Measurements from ENCODE around the gene NEDD9. TPM values are rescaled to one million over a fixed set of nuclear protein-coding genes. Genes with fewer than 3 reads are reported as not detected.

Gene NEDD9
- total RNA-seq, 1 donor from 2014 or later = 51.6 TPM

- DNase-seq (ENCODE audit: low read depth in 2 of 2) = no peak
These were observed 29.0 kb downstream of the NEDD9 start for GRCh38 chr6:11203306-11204004.

- peak; percentile 75 to 90 for DNase-seq (ENCODE audit: low read depth in 2 of 2)
These were observed 29.8 kb downstream of the NEDD9 start for GRCh38 chr6:11202513-11203305.

- no peak for DNase-seq (ENCODE audit: low read depth in 2 of 2)
These were observed 30.5 kb downstream of the NEDD9 start for GRCh38 chr6:11201772-11202512.

GRCh38 chr6:11201015-11201414 is 31.5 kb downstream of the NEDD9 start:
- DNase-seq (ENCODE audit: low read depth in 2 of 2) = no peak

GRCh38 chr6:11200356-11200755 is 32.1 kb downstream of the NEDD9 start:
- no peak for DNase-seq (ENCODE audit: low read depth in 2 of 2)

DNA sequence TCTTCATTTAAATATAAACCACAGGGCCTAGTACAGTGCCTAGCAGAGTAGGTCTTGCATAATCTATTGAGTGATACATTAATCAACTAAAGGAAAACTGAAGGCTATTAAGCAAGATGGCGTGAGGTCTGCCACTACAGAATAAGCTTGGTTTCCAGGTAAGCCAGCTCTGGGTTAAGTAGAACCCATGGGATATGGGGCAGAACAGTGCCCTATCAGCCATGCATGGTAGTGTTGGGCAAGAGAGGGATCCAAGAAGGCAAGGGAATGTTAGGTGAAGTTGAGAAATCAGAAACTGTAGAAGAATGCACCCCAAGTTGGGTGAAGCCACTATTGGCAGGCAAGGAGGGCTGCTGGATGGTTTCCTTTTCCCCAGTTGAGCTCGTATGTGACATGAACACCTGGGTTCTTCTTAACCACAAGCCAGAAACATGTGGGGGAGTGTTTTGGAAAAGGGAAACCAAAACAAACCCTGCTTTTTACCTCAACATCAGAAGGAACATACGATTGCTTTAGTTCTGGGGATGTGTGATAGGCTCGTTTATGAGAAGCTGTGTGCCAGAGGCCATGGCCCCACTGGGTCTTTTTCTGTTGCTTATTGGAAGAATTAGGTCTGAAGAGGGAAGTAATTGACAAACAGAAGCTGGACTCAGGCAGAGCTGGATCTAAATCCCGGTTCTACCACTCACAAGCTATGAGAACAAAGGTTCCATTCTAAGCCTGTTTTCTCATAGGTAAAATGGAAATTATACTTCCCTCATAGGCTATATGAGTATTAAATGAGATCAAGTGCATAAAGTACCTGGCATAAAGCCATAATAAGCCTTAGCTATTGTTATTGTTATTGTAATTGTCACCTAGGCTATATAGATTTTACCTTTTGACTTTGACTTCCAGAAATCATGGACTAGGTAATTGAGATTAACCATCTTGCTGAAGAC is 33.5 kb downstream of the NEDD9 start:
- DNase-seq (ENCODE audit: low read depth in 2 of 2) = peak; percentile 40 to 65

GRCh38 chr6:11197850-11198249 is 34.6 kb downstream of the NEDD9 start:
- DNase-seq (ENCODE audit: low read depth in 2 of 2) = no peak

GRCh38 chr6:11197175-11197536 is 35.3 kb downstream of the NEDD9 start:
- DNase-seq (ENCODE audit: low read depth in 2 of 2) = peak; percentile 41 to 65

- DNase-seq (ENCODE audit: low read depth in 2 of 2) = peak; percentile 29 to 57
These were observed 35.8 kb downstream of the NEDD9 start for GRCh38 chr6:11196511-11197174.

- peak; percentile 93 to 99 for DNase-seq (ENCODE audit: low read depth in 2 of 2)
These were observed 37.9 kb downstream of the NEDD9 start for GRCh38 chr6:11194356-11195218.

DNA sequence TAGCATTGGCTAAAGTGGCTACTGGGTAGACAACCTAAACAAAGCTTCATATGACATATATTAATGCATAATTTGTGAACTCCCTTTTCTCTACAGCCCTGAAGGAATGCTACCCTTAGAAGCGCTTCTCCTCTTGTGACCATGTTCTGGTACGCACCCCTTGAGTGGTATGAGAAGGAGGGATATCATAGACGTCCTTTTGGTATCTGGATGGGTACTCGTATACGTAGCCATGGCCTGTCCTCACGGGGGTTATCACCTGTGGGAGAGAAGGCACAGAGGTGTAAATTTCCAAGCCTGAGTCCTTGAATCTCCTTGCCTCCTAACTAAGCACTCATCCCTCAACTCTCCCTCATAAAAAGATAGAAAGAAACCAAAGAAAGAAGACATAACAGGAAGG is 39.0 kb downstream of the NEDD9 start:
- DNase-seq (ENCODE audit: low read depth in 2 of 2) = no peak

- DNase-seq (ENCODE audit: low read depth in 2 of 2) = no peak
These were observed 40.3 kb downstream of the NEDD9 start for GRCh38 chr6:11192167-11192566.

DNA sequence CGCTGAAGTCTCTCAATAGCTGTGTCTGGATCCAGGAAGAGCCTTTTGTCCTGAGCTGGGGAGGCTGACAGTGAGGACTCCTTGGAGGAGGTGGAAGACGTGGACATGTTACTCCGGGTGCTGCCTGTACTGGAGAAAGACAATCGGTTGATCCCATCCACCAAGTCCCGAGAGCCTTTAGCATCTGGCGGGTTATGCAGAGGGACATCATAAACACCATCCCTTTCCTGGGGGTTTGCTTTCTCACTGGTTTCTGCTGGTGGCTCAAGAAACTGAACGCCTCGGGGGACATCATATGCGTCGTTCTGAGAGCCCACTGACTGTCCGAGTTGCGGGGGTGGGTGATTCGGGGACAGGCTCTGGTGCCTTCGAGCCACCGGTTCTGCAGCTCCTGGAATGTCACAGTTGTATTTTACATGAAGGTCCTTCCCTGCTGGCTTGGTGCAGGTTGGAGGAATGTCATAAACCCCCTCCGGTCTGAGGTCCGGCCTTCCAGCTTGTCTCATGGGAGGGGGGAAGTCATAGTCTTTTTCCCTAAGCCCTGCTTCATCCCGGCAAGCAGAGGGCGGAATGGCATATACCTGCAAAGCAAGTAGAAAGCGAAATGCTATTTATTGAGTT is 41.7 kb downstream of the NEDD9 start:
- DNase-seq (ENCODE audit: low read depth in 2 of 2) = no peak

DNA sequence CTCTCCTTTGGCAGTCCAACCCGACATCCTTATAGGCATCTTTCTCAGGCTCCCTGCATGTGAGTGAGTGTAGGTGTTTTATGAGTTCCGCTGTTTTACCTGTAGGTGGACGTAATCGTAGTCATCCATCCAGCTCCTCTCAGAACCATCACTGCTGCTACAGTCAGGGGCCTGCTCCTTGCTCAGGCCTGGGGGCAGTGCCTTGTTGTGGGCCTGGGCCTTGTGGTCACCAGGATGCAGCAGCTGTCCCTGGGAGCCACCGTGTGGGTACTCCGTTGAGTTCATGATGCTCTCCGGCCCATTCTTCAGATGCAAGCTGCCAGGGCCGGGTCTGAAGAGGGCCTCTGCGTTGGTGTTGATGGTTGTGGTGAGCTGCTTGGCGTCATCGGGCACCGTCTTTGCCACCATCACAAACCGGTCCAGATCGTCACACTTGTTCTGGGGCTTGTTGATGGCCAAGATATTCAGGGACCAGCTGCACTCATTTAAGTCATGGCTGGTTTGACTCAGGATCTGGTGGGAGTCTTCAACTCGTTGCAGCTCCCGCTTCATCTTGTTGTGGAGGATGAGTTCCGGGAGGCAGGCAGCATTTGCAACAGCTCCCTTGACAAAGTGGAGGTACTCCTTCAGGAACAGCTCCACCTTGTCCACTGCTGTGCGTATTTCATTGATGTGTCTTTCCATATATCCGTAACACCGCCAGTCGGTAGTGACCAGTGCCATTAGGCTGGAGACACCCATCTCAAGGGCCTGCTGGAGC is 42.4 kb downstream of the NEDD9 start:
- no peak for DNase-seq (ENCODE audit: low read depth in 2 of 2)

DNA sequence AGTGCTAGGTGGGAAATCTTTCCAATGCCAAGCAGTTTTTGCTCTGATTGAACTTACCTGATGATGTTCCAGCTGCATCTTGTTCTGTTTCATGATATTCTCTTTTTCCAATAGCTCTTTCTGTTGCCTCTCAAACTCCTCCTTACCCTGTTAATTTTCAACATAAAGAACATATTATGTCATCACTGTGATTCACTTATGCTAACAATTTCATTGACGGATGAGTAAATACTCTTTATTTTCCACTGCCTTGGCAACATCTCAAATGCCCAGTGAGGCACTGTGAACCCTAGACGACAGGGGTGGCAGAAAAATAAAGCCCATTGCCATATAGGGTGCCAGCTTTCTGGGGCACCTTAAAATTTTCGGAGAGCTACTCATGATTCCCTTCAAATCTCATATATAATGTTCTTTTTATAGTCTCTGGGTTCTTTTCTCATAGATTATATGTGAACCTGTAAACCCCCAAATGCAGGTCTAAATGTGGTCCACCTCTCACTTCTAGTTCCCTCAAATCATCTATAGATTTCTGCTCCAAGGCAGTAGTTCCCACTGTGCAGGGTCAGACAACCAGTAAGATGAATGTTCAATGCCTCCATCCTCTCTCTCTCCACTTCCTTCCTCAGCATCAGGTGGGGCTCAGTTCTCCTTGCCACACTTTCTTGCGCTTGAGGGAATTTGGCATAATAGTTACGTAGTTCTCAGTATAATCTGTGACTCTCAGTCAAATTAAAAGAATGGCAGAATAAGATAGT is 44.1 kb downstream of the NEDD9 start:
- no peak for DNase-seq (ENCODE audit: low read depth in 2 of 2)

- no peak for DNase-seq (ENCODE audit: low read depth in 2 of 2)
These were observed 45.2 kb downstream of the NEDD9 start for GRCh38 chr6:11187301-11187700.

DNA sequence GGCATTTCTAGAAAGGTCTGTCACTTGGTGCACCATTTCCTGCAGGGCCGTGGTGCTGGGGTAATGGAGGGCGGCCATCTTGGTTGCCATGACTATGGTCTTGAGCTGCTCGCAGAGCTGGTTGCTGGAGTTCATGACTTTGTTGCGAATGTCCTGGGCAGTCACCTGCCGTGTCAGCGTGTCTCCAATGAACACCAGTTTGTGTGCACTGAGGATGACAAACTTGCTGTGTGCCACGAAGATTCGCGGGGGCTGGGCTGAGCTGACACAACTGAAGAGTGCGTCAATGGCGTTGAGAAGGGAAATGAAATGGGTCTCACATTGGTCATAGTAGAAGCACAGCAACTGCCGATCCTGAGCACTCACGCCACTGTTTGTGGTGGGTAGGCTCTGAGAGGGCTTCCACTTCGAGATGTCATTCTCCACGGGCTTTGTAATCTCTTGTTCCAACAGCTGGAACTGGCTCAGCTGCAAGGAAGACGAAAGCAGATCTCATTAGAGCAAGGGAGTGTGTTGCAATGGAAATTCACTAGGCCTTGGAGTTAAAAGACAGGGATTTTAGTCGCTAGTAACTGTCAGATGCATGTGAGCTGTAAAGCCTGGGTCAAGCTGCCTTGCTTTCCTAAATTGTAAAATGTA is 47.1 kb downstream of the NEDD9 start:
- no peak for DNase-seq (ENCODE audit: low read depth in 2 of 2)

All from dermis microvascular lymphatic vessel endothelial cell (primary cell).